ENCODE results near the gene PDXK.

- TF ChIP-seq CEBPB (IDR thresholded peaks at IDR 0.05) (no peak), USF1 (IDR thresholded peaks at IDR 0.05) (no peak), REST (IDR thresholded peaks at IDR 0.05; ENCODE audit: low read depth) (no peak), EP300 (IDR thresholded peaks at IDR 0.05; ENCODE audit: borderline replicate concordance) (no peak), NFIC (IDR thresholded peaks at IDR 0.05) (no peak), CREB1 (IDR thresholded peaks at IDR 0.05; ENCODE audit: low read depth) (no peak), ZBTB7A (IDR thresholded peaks at IDR 0.05; ENCODE audit: low read depth) (no peak), TEAD4 (IDR thresholded peaks at IDR 0.05) (no peak), MAX (IDR thresholded peaks at IDR 0.05) (no peak), TCF12 (IDR thresholded peaks at IDR 0.05; ENCODE audit: low read depth) (no peak), RAD21 (IDR thresholded peaks at IDR 0.05; ENCODE audit: low read depth) (no peak), EGR1 (IDR thresholded peaks at IDR 0.05) (no peak)
Observed at GRCh38 chr21:43693981-43694380, 24.9 kb upstream of the PDXK start.

Data from Ishikawa (cell line).